NCI-H2107 treated with DMSO at 0.1 percent for 48 hours (cell line): ENCODE results near the gene FRK.
A peak's percentile ranks its signal among the peaks of the same experiment; 100 is the strongest.
"Not testable (repeated sequence)": the region's sequence is repeated elsewhere in the genome, so short reads cannot be mapped to it uniquely, and the experiment has no call there.

Experiments used
- DNase-seq: peaks from one replicate; lab custom pipeline; 2025; ENCODE audit not compliant: unreplicated experiment; lab: John Stamatoyannopoulos, UW

The FRK gene

GRCh38 chr6:116060572-116061283 is at the start of gene FRK:
FRK (minus strand) TSS chr6:116060891; CDS start chr6:116060311, 580 bp downstream.
- peak; percentile 63 for DNase-seq

DNA sequence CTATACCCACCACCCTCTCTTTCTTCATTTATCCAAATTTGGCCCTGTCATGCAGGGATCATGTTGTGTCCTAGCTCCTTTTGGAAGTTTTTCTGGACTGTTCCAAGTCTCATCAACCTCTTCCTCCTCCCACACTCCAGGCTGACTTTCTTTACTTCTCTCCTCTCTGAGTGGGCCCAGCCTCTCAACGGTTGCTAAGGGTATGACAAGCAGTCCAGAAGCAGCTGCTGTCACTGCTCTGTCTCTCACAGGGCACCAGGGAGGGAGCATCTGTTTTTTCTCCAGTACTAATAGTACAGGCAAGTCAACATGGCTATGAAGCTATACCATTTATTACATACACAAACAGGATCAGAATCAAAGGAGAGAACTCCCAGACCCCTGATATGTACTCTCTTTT is 48.1 kb upstream of the FRK start:
- no peak for DNase-seq

GRCh38 chr6:116106146-116106545 is 45.5 kb upstream of the FRK start:
- no peak for DNase-seq

DNA sequence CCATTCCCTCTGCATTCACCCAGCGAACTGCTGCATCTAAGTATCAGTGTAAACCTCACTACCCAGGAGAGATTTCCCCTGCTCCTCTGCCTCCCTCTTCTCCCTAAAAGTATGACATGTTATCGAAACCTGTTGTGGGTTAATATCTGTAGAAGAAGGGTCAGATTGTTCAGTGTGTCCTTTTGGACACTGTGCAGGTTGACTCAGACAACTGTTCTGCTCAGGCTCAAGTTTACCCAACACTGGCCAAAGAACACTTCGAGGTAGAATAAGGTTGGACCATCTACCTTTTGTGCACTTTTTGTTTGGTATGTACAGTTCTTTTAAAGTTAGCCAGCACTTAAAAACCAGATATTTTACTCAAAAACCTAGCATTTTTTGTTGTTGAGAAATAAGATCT is 44.6 kb upstream of the FRK start:
- DNase-seq = no peak

- DNase-seq = no peak
Measured at GRCh38 chr6:116104636-116105035, 43.9 kb upstream of the FRK start.

DNA sequence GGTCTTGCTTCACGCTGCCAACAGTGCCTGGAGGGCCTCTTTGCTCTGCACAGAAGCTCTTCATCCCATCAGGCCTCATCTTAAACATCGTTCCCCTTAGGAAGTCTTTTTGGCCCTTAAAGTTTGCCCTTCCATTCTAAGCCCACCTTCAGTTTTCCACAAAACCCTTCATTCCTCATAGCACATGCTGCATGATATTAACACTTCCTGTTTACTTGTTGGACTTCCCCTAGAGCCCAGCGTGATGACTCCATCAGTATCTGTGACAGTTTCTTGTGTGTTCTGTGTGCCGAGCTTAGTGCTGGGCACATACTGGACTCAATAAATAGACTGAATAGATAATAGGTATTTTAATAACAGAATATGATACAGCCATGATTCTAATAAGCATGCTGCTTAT is 42.2 kb upstream of the FRK start:
- DNase-seq = no peak

DNA sequence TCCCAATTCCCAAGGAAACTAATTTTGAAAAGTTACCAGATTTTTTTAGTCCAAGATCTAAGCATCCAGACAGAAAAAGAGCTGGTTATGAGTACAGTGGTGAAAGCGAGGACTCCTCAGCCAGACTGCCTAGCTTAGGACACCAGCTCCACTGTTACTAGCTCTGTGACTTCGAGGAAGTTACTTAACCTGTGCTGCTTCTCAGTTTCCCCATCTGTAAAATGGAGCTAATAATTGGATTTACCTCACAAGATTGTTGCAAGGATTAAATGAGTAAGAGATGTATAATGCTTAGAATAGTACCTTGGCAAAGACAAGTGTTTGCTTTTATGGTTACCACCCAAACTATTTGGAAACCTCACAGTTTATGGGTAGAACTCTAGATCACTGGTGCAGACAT is 41.1 kb upstream of the FRK start:
- no peak for DNase-seq

DNA sequence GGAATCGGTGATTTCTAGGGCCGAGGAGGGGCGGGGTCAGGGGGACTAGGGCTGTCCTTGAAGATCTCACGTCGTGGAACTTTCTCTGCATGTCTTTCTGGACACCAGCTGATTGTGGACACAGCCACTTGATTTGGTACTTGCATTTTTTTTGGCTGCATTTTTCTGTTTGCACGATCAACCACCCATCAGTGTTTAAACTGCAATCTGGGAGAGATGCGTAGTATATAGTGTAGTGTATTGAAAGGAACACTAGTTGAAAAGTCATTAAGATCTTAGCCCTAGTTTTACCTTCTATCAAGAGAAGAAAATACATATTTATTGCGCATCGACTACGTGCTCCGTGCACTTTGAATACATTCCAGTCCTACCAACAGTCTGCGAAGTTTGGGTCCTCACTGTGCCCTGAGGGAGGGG is 40.6 kb upstream of the FRK start:
- DNase-seq = no peak

- peak; percentile 52 for DNase-seq
Measured at GRCh38 chr6:116100419-116101301, 40.0 kb upstream of the FRK start, which contains the start of gene NT5DC1. NT5DC1 (plus strand) TSS chr6:116100853; CDS start chr6:116100931, 78 bp downstream.

GRCh38 chr6:116099036-116099435 is 38.3 kb upstream of the FRK start:
- peak; percentile 51 for DNase-seq

DNA sequence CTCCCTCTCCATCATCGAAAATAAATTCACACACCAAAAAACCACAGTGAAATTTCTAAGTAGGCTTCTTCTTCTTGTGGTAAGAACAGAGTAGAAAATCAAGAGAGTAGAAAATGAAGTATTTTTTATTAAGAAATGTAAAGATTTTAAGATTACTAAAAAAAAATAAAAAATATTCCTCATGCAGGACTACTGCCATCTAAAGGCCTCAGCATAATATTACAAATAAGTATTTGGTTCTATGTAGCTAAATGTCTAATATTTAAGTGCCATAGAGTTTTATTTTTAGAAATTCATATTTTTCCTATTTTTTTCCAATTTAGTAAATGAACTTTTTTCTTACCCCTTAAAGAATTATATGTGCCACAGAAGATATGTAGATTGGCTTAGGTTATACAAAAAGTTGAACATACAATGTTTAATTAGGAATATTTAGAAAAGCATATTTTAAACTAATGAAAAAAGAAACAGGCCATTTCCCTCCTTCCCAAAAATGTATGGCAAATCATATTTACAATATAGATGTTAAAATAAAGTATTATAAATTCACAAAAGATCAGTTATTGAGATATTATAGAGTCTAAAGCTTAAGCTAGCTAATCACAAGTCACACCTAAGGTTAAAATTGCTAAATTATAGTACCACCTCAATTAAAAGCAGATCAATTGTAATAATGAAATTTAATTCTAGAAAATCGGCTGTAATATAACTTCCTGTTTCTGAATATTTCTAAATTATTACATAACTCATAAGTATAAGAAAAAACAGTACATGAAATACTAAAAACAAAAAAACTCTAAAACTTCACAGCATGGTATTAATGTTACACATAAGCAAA is 36.5 kb upstream of the FRK start:
- no peak for DNase-seq

DNA sequence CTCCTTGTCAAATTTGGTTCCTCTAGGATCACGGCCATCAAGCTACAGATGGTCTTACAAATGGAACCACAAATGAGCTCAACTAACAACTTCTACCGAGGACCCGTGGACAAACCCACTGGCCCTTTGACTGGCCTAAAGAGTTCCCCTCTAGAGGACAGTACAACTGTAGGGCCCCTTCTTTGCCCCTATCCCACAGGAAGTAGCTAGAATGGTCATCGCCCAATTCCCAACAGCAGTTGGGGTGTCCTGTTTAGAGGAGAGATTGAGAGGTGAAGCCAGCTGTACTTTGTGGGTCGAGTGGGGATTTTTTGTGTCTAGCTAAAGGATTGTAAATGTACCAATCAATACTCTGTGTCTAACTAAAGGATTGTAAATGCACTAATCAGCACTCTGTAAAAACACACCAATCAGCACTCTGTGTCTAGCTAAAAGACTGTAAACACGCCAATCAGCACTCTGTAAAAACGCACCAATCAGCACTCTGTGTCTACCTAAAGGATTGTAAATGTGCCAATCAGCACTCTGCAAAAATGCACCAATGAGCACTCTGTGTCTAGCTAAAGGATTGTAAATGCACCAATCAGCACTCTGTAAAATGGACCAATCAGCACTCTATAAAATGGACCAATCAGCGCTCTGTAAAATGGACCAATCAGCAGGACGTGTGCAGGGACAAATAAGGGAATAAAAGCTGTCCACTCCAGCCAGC is 35.5 kb upstream of the FRK start:
- DNase-seq = not testable (repeated sequence)

GRCh38 chr6:116094041-116094440 is 33.4 kb upstream of the FRK start:
- no peak for DNase-seq

GRCh38 chr6:116090251-116090650 is 29.6 kb upstream of the FRK start:
- no peak for DNase-seq

- no peak for DNase-seq
Measured at GRCh38 chr6:116088946-116089345, 28.3 kb upstream of the FRK start.

GRCh38 chr6:116087437-116088027 is 26.8 kb upstream of the FRK start:
- DNase-seq = no peak

GRCh38 chr6:116084284-116084683 is 23.6 kb upstream of the FRK start:
- no peak for DNase-seq

- DNase-seq = no peak
Measured at GRCh38 chr6:116083052-116083451, 22.4 kb upstream of the FRK start.

- DNase-seq = no peak
Measured at GRCh38 chr6:116078945-116079344, 18.3 kb upstream of the FRK start.

- DNase-seq = no peak
Measured at GRCh38 chr6:116078522-116078921, 17.8 kb upstream of the FRK start.
